NCI-H345 (cell line): ENCODE data around the gene RNGTT.
"Not testable (repeated sequence)": the region's sequence is repeated elsewhere in the genome, so short reads cannot be mapped to it uniquely, and the experiment has no call there.

ENCODE experiments used
- DNase-seq: peaks from one replicate; lab custom pipeline; 2025; lab: John Stamatoyannopoulos, UW

RNGTT gene

DNA sequence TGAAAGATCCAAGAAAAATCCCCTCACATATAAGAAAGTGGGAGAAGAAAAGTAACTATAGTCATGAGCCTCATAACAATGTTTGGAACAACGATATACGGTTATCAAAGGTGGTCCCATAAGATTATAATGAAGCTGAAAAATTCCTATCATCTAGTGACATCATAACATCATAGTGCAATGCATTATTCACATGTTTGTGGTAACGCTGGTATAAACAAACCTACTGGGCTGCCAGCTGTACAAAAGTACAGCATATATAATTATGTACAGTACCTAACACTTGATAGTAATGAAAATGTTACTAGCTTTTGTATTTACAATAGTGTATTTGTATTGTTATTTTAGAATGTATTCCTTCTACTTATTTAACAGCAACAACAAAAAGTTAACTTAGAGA is 240.7 kb downstream of the RNGTT start:
- DNase-seq, result no peak

DNA sequence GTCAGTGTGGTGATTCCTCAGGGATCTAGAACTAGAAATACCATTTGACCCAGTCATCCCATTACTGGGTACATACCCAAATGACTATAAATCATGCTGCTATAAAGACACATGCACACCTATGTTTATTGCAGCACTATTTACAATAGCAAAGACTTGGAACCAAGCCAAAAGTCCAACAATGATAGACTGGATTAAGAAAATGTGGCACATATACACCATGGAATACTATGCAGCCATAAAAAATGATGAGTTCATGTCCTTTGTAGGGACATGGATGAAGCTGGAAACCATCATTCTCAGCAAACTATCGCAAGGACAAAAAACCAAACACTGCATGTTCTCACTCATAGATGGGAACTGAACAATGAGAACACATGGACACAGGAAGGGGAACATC is 247.0 kb downstream of the RNGTT start:
- not testable (repeated sequence) for DNase-seq

GRCh38 chr6:88712243-88712936 is 251.0 kb downstream of the RNGTT start:
- DNase-seq, result no peak

GRCh38 chr6:88709819-88710246 is 253.6 kb downstream of the RNGTT start:
- DNase-seq, result no peak

DNA sequence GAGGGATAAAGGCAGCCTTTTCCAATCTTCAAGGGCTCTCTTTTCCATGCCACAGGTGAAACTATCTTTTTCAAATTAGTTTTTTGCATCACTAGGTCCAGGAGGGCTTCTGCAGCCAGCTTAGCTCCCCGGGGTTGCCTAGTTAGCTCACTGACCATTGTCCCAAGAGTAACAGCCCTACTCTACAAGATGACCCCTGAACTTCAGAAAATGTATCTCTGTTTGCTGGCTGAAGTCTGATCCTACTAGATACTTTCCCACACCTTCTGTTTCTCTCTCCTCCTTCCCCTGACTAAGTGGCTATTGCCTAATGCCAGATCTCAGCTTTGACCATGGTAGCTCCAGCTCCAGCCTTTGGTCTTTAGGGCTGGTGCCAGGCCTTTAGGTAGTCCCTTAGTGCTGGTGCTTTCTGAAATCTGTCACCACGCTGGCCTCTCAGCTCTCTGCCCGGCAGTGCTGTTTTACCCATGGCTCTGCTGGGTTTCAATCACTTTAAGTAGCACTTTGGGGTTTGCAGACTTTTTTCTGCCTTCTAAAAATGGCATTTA is 255.1 kb downstream of the RNGTT start:
- DNase-seq, result no peak

DNA sequence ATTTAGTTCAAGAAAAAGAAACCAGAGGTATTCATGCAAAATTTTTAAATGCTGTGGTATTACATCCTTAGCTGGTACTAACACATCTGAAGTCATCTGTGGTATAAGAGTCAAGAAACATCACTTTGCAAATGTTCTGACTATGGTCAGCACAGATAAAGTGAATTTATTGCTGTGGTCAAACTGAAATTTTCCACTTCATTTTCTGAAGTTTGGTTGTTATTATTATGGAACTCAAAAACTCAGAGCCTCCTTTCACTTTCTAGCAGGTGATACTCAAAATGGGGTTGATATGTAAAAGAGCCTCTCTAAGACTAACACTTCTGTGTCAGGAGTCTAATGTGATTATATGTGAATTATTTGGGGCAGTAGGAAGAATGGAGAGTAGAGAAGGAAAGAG is 257.8 kb downstream of the RNGTT start:
- no peak for DNase-seq

- no peak for DNase-seq
Observed at GRCh38 chr6:88704980-88705379, 258.4 kb downstream of the RNGTT start.

GRCh38 chr6:88702956-88703556 is 260.4 kb downstream of the RNGTT start:
- no peak for DNase-seq

- no peak for DNase-seq
Observed at GRCh38 chr6:88698661-88699060, 264.8 kb downstream of the RNGTT start.

DNA sequence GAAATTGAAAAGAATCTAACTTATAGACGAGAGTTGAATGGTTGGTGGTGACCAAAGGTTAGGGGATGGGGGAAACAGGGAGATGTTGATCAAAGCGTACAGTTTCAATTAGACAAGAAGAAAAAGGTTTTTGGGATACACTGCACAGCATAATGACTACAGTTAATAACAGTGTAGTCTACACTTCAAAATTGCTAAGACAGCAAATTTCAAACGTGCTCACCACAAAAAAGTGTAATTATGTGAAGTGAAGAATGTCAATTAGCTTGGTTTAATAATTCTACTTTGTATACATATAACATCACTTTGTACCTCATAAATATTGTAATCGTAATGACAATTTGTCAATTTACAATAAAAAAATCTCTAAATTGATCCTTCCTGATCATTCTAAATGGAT is 267.5 kb downstream of the RNGTT start:
- no peak for DNase-seq

DNA sequence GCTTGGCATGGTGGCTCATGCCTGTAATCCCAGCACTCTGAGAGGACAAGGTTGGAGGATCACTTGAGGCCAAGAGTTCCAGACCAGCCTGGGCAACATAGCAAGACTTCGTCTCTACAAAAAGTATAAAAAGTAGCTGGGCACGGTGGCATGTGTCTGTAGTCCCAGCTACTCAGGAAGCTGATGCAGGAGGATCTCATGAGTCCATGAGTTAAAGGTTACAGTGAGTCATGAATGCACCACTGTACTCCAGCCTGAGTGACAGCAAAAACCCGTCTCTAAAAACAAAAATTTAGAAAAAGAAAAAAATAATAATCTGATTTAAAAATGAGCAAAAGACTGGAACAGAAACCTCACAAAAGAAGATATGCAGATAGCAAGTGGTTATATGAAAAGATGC is 279.7 kb downstream of the RNGTT start:
- no peak for DNase-seq

DNA sequence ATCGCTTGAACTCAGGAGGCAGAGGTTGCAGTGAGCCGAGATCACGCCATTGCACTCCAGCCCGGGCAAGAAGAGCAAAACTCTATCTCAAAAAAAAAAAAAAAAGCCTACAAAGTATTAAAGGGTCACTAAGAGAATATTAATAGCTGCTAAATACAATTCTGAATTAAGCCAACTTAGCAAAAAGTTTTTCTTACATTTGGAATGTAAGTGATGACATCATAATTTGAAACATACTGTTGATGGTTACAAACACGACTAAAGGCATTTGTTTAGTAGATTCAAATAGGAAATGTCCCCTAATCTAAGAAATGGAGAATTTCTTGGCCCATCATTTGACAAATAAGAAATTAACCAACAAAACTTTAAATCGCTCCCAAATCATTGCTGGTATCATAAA is 282.8 kb downstream of the RNGTT start:
- DNase-seq, result no peak

GRCh38 chr6:88679841-88680240 is 283.6 kb downstream of the RNGTT start:
- DNase-seq, result no peak

GRCh38 chr6:88677356-88677755 is 286.1 kb downstream of the RNGTT start:
- DNase-seq, result no peak

GRCh38 chr6:88671624-88672023 is 291.8 kb downstream of the RNGTT start:
- no peak for DNase-seq

- DNase-seq, result no peak
Observed at GRCh38 chr6:88670369-88670768, 293.0 kb downstream of the RNGTT start.

- no peak for DNase-seq
Observed at GRCh38 chr6:88669475-88669874, 293.9 kb downstream of the RNGTT start.

DNA sequence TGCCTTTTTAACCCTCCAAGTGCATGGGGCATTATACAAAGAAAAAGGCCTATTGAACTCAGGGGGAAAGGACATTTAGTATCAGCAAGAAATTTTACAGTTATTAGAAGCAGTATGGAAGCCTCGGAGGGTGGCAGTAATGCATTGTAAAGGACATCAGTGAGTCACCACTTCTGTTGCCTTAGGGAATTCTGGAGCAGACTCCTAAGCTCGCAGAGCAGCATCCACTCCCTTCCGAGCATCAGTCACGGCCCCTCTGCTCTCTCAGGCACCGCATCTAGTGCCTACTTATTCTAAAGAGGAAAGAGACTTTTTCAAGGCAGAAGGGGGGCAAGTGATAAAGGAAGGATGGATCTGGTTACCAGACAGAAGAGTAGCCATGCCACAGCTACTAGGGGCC is 296.5 kb downstream of the RNGTT start:
- no peak for DNase-seq

DNA sequence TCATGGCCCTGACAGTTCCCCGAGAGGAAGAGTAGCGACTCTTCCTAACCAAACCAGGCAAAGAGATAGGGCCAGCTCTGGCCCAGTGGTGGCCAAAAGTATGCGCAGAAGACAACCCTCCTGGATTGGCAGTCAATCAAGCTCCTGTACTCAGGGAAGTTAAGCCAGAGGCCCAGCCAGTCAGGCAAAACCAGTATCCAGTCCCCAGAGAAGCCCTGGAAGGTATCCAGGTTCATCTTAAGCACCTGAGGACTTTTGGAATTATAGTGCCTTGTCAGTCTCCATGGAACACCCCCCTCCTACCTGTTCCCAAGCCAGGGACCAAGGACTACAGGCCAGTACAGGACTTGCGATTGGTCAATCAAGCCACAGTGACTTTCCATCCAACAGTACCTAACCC is 298.3 kb downstream of the RNGTT start:
- DNase-seq, result no peak

DNA sequence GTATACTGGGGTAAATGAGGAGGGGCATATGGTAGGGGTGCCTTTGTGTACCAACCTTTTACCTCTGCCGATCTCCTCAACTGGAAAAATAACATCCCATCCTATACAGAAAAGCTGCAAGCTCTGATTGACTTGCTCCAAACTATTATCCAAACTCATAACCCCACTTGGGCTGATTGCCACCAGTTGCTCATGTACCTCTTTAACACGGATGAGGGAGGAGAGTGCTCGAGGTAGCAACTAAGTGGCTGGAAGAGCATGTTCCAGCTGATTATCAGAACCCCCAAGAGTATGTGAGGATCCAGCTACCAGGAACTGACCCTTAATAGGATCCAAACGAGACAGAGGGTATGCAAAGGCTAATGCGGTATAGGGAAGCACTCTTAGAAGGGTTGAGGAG is 299.6 kb downstream of the RNGTT start:
- DNase-seq, result no peak

DNA sequence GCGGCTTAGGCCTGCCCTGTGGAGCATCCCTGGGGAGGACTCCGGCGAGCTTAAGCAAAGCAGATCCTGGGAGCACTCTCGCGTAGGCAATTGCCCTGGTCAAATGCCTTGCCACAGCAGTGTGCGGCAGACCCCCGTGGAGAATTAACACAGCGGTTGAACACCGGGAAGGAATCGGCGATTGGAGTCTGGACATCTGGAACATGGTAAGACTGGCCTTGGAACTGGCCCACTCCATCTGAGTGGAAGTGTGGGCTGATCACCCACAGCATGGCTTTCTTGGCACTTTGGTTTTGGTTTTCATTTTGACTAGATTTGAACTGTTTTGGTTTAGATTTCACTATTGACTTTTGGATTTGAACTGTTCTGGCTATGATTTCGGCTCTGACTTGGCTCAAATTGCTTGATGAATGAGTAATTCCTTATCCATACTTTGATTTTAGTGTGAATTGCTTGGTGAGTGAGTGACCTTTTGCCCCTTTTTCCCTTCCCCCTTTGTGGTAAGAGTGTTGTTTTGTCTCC is 300.7 kb downstream of the RNGTT start:
- no peak for DNase-seq

DNA sequence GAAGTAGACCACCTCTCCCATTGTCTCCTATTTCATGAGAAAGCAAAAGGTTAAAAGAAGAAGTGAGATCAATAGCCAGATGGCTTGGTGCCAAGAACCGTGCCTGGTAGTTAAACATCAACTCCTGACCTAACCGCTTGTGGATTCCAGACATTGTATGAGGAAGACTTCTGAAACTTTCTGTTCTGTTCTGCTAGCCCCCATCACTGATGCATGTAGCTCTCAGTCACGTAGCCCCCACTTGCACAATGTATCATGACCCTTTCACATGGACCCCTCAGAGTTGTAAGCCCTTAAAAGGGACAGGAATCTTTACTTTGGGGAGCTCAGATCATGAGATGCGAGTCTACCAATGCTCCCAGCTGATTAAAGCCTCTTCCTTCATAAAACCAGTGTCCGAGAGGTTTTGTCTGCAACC is 301.2 kb downstream of the RNGTT start:
- DNase-seq, result no peak

- DNase-seq, result no peak
Observed at GRCh38 chr6:88661136-88661535, 302.3 kb downstream of the RNGTT start.

DNA sequence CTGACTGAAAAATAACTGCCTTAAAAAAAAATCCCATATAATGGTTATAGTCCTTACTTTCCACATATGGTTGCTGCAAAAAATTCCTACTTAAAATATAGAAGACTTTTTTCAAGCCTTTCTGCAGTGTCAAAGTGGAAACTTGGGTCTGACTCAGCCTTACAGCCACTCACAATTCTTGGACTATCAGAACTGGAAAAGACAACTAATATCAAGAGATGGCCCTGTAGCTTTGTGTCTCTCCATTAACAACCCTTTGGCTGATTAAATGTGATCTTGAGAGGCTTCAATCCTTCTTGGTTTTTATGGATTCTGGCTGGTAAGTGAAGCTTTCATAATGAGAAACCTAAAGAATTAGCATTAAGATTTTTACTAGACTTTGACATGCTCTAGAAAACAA is 307.8 kb downstream of the RNGTT start:
- no peak for DNase-seq
